Cortex of kidney (tissue), 1 donor: ENCODE results near the gene ALDH5A1.
"Not testable (repeated sequence)": the region's sequence is repeated elsewhere in the genome, so short reads cannot be mapped to it uniquely, and the experiment has no call there.

Source experiments
- DNase-seq: peaks from one replicate; lab custom pipeline; 2025; lab: John Stamatoyannopoulos, UW

Gene ALDH5A1

GRCh38 chr6:24486065-24486464 lies 8.7 kb upstream of the ALDH5A1 start:
- no peak for DNase-seq

GRCh38 chr6:24489470-24489869 lies 5.3 kb upstream of the ALDH5A1 start, which contains the start of gene GPLD1:
Gene GPLD1, minus strand, starts transcription at chr6:24489578. Its CDS starts 67 bp downstream, at chr6:24489511.
- DNase-seq: no peak

DNA sequence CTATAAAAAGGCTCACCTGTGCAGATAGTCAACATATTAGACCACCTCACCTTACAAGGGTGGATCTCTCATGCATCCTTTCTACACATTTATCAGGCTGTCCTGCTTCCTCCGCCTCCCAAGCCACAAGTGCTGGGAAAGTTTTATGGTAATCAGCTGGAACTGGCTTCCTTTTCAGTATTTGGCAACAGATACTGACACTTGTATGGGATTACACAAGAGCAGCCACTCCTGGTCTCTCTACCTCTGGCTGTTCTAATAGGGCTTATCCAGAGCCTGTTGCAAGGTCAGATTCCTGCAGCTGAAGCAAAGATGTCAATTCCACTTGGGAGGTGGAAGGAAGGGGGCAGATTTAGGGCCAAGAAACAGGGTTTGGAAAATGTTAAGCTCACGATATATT lies 4.9 kb upstream of the ALDH5A1 start:
- no peak for DNase-seq

GRCh38 chr6:24490948-24491347 lies 3.8 kb upstream of the ALDH5A1 start:
- DNase-seq: no peak

DNA sequence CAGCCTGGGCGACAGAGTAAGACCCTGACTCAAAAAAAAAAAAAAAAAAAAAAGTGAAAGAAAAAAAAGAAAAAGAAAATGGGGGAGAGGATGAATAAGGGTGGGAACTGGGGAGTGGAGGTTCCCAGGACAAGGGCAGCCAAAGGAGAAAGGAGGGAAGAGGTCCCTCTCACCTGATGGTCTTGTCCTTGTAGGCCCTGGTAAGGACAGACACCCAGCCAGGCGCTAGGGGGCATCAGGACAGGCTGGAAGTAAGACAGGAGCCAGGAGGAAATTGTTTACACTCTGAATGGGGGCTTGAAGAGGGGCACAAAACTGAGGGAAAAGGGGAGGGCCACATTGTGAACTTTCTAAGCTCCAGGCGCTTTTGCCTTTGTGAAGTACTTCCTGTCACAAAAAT lies 2.3 kb upstream of the ALDH5A1 start:
- no peak for DNase-seq

- DNase-seq: no peak
These were observed 586 bp upstream of the ALDH5A1 start for GRCh38 chr6:24493945-24494820.

- no peak for DNase-seq
These were observed 2.6 kb downstream of the ALDH5A1 start for GRCh38 chr6:24497254-24497970.

GRCh38 chr6:24500683-24501082 lies 5.9 kb downstream of the ALDH5A1 start:
- DNase-seq: no peak

DNA sequence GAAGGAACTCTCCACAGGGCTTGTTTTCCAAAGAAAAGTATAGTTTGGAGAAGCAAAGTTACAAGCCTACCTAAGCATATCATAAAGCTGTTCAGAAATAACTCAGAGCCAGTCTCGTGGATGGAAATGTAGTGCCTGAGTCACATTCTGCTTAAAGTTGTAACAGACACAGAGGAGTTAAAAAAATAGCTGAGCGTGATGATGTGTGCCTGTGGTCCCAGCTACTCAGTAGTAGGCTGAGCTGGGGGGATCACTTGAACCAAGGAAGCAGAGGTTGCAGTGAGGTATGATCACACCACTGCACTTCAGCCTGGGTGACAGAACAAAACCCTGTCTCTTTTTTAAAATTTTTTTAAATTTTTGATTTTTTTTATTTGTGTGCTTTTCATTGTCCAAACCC lies 6.6 kb downstream of the ALDH5A1 start:
- no peak for DNase-seq

GRCh38 chr6:24501914-24502313 lies 7.1 kb downstream of the ALDH5A1 start:
- no peak for DNase-seq

- no peak for DNase-seq
These were observed 9.5 kb downstream of the ALDH5A1 start for GRCh38 chr6:24504287-24504648.

DNA sequence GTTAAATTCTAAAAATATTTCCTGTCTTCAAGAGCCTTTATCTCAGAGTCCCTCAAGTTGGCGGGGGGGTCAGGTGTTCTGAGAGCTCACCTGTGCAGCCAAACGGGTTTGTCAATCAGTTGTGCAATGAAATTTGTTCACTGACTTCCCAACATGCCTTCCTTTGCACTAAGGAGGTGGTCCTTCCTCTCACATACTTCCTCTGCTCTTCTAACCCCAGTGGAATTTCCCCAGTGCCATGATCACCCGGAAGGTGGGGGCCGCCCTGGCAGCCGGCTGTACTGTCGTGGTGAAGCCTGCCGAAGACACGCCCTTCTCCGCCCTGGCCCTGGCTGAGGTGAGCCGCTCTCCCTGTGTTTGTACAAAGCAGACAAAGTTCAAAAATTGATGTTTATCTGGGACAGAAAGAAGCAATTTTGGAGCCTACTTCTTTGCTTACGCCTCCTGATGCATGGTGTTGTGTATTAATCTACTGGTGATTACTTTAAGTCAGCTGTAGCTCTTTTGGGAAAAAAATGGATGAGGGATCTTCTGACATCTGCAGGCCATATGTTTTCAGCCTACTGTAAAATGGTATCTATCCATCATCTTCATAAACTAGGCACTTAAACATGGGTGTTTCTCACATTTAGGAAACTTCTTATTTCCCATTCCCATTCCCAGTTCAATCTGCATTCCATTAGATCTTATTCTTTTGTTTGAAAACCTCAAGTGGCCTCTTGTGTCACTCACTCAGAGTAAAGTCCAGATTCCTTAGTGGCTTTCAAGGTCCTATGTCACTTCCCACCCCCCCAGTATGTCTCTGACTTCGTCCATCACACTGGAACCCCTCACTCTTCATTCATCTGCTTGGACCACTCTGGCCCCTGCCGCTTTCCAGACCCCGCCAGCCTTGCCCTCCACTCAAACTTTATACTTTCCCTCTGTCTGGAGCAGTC lies 10.1 kb downstream of the ALDH5A1 start:
- DNase-seq: no peak

GRCh38 chr6:24506814-24507520 lies 12.2 kb downstream of the ALDH5A1 start:
- DNase-seq: no peak

GRCh38 chr6:24511976-24512375 lies 17.2 kb downstream of the ALDH5A1 start:
- DNase-seq: not testable (repeated sequence)

GRCh38 chr6:24513602-24514001 lies 18.8 kb downstream of the ALDH5A1 start:
- DNase-seq: no peak

DNA sequence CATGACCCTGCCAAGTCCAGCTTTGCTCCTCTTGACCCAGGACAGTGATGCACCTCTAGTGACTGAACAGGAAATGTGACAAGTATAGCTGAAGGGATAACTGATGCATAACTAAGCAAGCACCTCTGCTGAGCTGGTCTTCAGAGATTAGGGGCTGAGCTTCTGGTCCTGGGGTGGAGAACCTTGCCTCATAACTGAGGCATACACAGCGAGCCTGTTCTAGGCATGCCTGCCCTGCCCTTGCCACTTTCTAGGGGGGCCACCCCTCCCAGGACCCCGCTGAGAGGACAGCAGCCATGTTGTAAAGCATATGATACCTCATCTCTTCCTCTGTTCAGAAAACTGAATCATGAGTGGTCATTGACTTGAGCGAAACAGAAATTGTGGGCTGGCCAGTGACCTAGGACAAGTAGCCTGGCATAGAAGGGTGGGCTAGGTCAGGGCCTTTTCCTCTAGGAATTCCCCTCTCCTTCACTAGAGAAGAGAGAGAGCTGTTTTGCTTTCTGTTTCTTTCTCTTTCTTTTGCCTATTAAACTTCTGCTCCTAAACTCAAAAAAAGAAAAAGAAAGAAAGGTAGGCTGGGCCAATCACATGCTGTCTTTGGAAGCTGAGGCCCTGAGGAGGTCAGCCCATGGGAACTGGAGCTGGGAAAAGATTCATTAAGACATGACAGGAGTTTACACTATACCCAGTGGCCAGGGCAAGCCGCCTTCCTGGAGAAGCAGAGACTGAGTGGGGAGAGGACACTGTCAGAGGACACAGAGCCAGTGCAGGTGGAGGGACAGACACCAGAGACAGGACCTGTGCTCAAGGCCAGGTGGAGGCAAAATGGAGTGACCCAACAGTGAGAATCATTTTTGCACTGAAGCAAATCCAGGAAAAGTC lies 23.1 kb downstream of the ALDH5A1 start:
- DNase-seq: no peak

- no peak for DNase-seq
These were observed 26.3 kb downstream of the ALDH5A1 start for GRCh38 chr6:24520929-24521546.

- no peak for DNase-seq
These were observed 27.7 kb downstream of the ALDH5A1 start for GRCh38 chr6:24522228-24523176.

DNA sequence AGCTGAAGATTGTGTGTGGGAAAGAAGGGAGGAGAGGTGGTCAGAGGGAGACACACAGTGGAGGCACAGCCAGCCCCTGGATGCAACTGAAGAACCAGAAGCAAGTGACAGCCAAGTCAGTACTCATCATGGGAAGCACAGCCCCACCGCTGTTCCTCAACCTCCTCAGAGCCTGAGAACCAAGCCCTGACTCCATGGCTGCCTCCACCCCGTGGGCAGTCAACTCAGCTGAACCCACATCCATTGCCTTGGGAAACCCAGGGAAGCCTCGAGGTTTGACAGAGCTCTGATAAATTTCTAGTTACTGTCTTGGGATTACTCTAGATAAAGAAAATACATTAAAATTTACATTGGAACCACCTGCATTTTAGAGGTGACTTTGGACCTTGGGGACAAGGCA lies 29.6 kb downstream of the ALDH5A1 start:
- no peak for DNase-seq
